ENCODE results near the gene BEGAIN.

BEGAIN gene

DNA sequence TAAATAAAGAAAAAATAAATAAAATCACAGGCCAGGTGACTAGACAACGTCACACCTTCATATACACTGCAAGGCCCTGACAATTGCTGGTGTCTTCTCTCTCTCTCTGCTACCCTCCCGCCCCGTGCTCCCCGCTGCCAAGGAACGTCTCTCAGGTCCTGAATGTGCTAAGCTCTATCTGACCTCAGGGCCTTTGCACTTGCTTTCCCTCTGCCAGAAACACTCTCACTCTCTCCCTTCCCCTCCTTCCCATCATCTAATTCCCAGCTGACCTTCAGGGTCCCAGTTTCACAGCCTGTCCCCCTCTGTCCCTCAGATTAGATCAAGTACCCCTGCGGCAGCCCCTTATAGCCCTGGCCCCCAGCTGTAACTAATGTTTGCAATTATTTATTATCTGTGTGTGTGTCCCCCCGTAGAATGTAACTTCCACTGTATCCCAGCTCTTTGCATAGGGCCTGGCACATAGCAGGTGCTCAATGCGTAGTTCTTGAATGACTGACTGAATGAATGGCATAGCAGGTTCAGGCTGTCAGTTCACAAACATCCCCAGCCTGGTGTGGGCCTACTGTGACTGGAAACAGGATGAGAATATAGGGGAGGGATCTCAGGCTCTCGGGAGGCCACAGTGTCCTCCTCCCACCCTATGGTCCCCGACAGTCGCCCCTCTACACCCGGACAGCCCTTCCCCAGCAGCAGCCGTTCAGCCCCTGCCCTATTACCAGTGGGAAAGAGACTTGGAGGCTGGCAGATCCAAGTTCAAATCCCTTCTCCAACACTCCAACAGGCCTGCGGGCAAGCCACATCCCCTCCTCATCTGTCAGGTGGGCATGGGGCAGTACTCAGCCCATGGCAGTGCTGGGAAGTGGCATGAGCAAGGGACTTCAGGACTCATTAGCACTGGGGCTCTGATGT is 6.6 kb downstream of the BEGAIN start:
- no peak for DNase-seq

GRCh38 chr14:100578552-100578951 is 8.7 kb downstream of the BEGAIN start:
- DNase-seq, result no peak

GRCh38 chr14:100577986-100578431 is 9.2 kb downstream of the BEGAIN start:
- no peak for DNase-seq

- no peak for DNase-seq
Measured at GRCh38 chr14:100577321-100577985, 9.8 kb downstream of the BEGAIN start.

GRCh38 chr14:100576091-100577085 is 10.8 kb downstream of the BEGAIN start:
- no peak for DNase-seq

DNA sequence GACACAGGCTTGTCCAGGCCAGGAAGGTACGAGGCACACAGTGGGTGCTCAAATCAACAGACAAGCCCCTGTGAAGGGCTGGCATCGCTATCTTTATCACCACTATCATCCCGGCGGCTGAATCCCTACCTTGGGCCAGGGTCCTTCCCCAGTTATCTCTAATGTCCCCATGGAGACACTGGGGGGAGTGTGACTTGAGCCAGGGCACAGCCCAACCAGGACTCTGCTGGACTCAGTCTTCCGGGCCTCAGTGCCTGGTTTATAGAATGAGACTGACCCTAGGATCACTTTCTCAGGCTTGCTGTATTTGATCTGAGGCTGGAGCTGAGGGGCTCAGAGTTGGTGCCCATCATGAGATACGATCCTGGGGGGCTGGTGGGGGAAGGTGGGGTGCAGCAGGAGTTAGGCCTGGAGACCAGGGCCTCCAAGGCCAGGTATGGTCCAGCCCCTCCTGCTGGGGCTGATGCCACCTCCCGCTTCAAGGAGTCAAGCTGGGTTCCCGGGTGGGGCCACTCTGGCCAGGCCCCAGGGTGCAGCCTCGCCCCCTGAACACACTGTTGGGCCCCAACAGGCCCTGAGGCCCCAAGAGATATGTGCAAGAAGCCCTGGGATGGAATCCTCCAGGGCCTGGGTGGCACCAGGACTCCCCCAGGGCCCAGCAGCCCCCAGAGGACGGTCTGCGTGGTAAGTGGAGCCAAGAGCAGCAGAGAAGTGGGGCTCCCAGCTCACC is 11.8 kb downstream of the BEGAIN start:
- no peak for DNase-seq

GRCh38 chr14:100574642-100575031 is 12.6 kb downstream of the BEGAIN start:
- DNase-seq, result no peak

GRCh38 chr14:100573757-100574641 is 13.2 kb downstream of the BEGAIN start:
- DNase-seq, result no peak

- DNase-seq, result no peak
Measured at GRCh38 chr14:100573002-100573756, 14.0 kb downstream of the BEGAIN start.

GRCh38 chr14:100572543-100572942 is 14.7 kb downstream of the BEGAIN start:
- DNase-seq, result no peak

- no peak for DNase-seq
Measured at GRCh38 chr14:100571837-100572236, 15.4 kb downstream of the BEGAIN start.

GRCh38 chr14:100570726-100571454 is 16.3 kb downstream of the BEGAIN start:
- no peak for DNase-seq

DNA sequence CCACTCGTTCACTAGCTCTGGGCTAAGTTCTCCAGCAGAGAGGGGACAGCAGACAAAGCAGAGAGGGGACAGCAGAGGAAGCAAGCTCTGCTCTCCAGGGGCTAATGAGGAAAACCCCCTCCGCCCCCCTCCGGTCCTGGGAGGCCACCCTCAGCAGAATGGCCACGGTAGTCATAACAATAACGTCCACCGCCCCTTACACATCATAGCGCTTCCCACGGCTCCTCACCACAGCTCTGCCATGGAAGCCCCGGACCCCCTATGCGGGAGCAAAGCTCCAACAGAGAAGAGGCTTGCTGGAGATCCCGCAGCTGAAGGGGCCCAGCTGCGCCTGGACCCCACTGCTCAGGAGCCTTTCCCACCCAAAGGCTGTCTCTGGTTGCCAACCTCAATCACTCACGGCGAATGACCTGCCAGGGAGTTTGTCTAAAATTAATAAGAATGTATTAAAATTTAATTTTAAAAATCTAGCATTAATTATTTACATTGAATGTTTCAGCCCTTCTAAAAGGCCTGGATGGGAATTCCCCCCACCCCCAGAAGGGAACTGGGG is 17.4 kb downstream of the BEGAIN start:
- no peak for DNase-seq

DNA sequence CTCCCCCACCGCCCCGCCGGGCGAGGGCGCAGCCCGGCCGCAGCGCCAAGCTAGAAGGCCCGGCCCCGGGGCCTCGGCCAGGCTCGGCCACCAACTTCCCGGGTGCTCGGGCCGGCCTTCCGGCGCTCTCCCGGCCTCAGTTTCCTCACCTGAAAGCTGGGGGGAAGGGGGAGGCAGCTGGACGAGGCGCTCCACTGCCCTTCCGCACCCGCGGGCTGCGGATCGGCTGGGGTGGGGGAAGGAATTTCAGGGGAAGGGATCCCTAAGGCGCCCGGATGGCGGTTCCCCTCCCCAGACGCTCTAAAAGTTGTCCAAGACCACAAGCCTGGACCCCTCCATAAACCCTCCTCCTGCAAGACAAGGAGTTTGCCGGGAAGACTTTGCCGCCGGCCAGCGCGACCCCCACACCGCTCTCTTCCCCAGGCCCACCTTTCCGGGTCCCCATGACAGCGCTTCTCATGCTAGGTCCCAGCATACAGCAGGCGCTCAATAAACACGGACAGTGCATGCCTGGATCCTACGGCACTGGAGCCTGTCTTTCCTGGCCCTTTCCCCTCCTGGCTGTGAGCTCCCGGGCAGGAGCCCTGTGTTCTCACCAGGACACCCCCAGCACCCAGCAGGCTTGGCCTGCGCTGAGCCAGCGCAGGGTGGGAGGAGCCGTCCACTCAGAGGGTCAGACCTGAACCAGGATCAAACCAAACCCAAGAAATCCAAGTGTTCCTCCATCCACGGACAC is 18.1 kb downstream of the BEGAIN start:
- no peak for DNase-seq

DNA sequence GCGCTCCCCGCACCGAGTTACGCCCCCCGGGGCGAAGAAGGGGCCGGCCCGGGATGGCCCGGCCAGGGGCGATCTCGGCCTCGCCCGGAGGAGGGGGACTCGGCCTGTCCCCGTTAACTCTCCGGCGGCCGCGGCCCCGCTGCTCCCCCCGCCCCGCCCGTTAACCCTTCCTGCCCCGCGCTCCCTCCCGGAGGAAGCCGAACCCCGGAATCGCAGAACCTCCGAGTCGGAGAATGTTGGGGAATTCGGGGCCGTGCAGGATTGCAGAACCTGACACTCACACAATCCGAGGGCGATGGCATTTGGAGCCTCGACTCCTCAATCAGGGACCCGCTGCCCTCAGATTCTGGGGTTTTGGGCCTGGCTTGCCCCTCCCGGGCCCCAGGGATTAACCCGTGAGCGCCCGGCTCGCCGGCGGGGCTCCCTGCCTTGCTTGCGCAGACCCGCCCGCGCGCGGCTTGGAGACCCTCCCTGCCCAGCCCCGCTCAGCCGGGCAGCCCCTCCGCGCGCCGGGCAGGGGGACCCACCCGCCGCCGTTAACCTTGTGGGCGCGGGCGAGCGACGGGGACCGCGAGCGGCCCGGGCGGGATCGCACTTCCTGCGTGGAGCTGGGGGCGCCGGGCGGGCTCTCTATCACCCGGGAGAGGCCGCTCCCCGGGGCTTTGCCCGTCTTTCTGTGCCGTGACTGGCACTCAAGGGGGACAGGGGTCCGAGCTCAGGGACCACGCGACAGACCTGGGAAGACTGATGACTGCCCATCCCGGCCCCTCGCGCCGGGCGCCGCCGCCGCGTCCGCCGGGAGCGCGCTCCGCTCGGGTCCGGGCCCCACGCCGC is 18.8 kb downstream of the BEGAIN start:
- no peak for DNase-seq

GRCh38 chr14:100567877-100568163 is 19.4 kb downstream of the BEGAIN start:
- DNase-seq, result no peak

- DNase-seq, result no peak
Measured at GRCh38 chr14:100567009-100567876, 20.0 kb downstream of the BEGAIN start.
